GM23338 (cell line): Measurements from ENCODE around the gene RNF212B. TPM values are rescaled to one million over a fixed set of nuclear protein-coding genes. Genes with fewer than 3 reads are reported as not detected.

Experiments used
- ATAC-seq: fragments of 200-7000 bp; cut with Tn5 transposase; 3 replicates; pipeline ENCODE4 v1.9.1; 2020
- DNase-seq: peaks from one replicate; pipeline ENCODE4 v3.0.0-alpha.2; 2015; ENCODE audit warnings: low spot score
- H2AFZ ChIP-seq: fragments of 200-600 bp; sonication (generic); 2 replicates; pipeline ENCODE4 v1.8.0; 2016; ENCODE audit warnings: antibody characterized with exemption, mild to moderate bottlenecking, moderate library complexity
- H3F3A ChIP-seq: fragments of 200-600 bp; sonication (generic); replicated peaks from 2 replicates; pipeline ENCODE4 v1.8.0; 2017; ENCODE audit warnings: antibody characterized with exemption, mixed run types, low read depth
- H3K27ac ChIP-seq: fragments of 200-600 bp; sonication (generic); 2 replicates; pipeline ENCODE4 v1.6.1; 2016; ENCODE audit warnings: low read depth
- H3K27me3 ChIP-seq: fragments of 200-600 bp; sonication (generic); 2 replicates; pipeline ENCODE4 v1.8.0; 2016; ENCODE audit warnings: mild to moderate bottlenecking, mixed run types, moderate library complexity; ENCODE audit not compliant: insufficient read depth
- H3K36me3 ChIP-seq: fragments of 200-600 bp; sonication (generic); 2 replicates; pipeline ENCODE4 v1.8.0; 2016; ENCODE audit warnings: mild to moderate bottlenecking; ENCODE audit not compliant: insufficient read depth
- H3K4me1 ChIP-seq: fragments of 200-600 bp; sonication (generic); 2 replicates; pipeline ENCODE4 v1.8.0; 2016; ENCODE audit warnings: mild to moderate bottlenecking, moderate library complexity; ENCODE audit not compliant: insufficient read depth
- H3K4me2 ChIP-seq: fragments of 200-600 bp; sonication (generic); 2 replicates; pipeline ENCODE4 v1.7.1; 2017; ENCODE audit warnings: mixed run types
- H3K4me3 ChIP-seq: fragments of 200-600 bp; sonication (generic); 2 replicates; pipeline ENCODE4 v1.6.1; 2016; ENCODE audit warnings: mixed run types
- H3K79me2 ChIP-seq: fragments of 200-600 bp; sonication (generic); replicated peaks from 2 replicates; pipeline ENCODE4 v1.8.0; 2017; ENCODE audit warnings: mild to moderate bottlenecking; ENCODE audit not compliant: insufficient read depth
- H3K9me2 ChIP-seq: fragments of 200-600 bp; sonication (generic); 2 replicates; pipeline ENCODE4 v1.8.0; 2017; ENCODE audit not compliant: insufficient read depth
- H4K20me1 ChIP-seq: fragments of 200-600 bp; sonication (generic); replicated peaks from 2 replicates; pipeline ENCODE4 v1.8.0; 2017; ENCODE audit warnings: mild to moderate bottlenecking; ENCODE audit not compliant: insufficient read depth
- H3K27ac Mint-ChIP-seq: 2 replicates; pipeline ENCODE4 v1.8.0; 2020; ENCODE audit warnings: inconsistent platforms, mild to moderate bottlenecking, moderate library complexity, mixed read lengths
- H3K27me3 Mint-ChIP-seq: 3 replicates; pipeline ENCODE4 v1.8.0; 2022; ENCODE audit warnings: low read depth, mild to moderate bottlenecking, moderate library complexity, mixed read lengths, inconsistent platforms; ENCODE audit not compliant: insufficient read depth, poor library complexity
- H3K36me3 Mint-ChIP-seq: 3 replicates; pipeline ENCODE4 v1.8.0; 2021; ENCODE audit warnings: low read depth, mild to moderate bottlenecking, inconsistent platforms, moderate library complexity, mixed read lengths
- H3K4me1 Mint-ChIP-seq: 3 replicates; pipeline ENCODE4 v1.8.0; 2020; ENCODE audit warnings: mild to moderate bottlenecking, inconsistent platforms, mixed read lengths
- H3K4me3 Mint-ChIP-seq: 3 replicates; pipeline ENCODE4 v1.8.0; 2021; ENCODE audit warnings: moderate library complexity, mild to moderate bottlenecking, inconsistent platforms, mixed read lengths
- H3K9me3 Mint-ChIP-seq: 3 replicates; pipeline ENCODE4 v1.8.0; 2020; ENCODE audit warnings: moderate library complexity, mild to moderate bottlenecking, inconsistent platforms, mixed read lengths
- CREB1 ChIP-seq: fragments of 250-450 bp; sonication (Bioruptor Pico); IDR thresholded peaks from 2 replicates; pipeline ENCODE4 v1.5.0; 2020; ENCODE audit warnings: low read depth, mild to moderate bottlenecking, moderate library complexity
- CTCF ChIP-seq, 2 experiments: fragments of 200-600 bp in 1 of 2; sonication (generic) in 1 of 2; conservative IDR thresholded peaks; 2 replicates each; pipeline versions ENCODE4 v1.5.1 to v1.6.1; 2016 to 2017; ENCODE audit warnings: antibody characterized with exemption in 2 of 2, low read depth in 2 of 2, mild to moderate bottlenecking in 2 of 2, moderate library complexity in 1 of 2
- ETS1 ChIP-seq: IDR thresholded peaks from 2 replicates; pipeline ENCODE4 v1.6.1; 2016; ENCODE audit warnings: antibody characterized with exemption
- EZH2phosphoT487 ChIP-seq: fragments of 200-600 bp; sonication (generic); IDR thresholded peaks from one replicate; pipeline ENCODE4 v1.8.1; 2018; ENCODE audit warnings: antibody characterized with exemption; ENCODE audit not compliant: unreplicated experiment
- JUNB ChIP-seq: IDR thresholded peaks from one replicate; pipeline ENCODE4 v1.6.1; 2016; ENCODE audit warnings: antibody characterized with exemption; ENCODE audit not compliant: unreplicated experiment
- NANOG ChIP-seq: IDR thresholded peaks from 2 replicates; pipeline ENCODE4 v1.6.1; 2016; ENCODE audit warnings: antibody characterized with exemption, borderline replicate concordance
- REST ChIP-seq: IDR thresholded peaks from one replicate; pipeline ENCODE4 v1.6.1; 2018; ENCODE audit warnings: antibody characterized with exemption; ENCODE audit not compliant: unreplicated experiment
- ZNF331 ChIP-seq: fragments of 250-450 bp; sonication (Bioruptor Pico); IDR thresholded peaks from 2 replicates; pipeline ENCODE4 v1.5.0; 2020; ENCODE audit warnings: low read depth, mild to moderate bottlenecking, moderate library complexity
- polyA plus RNA-seq: library from polyadenylated mRNA; unstranded; fragments of >200 nt; fragmentation: Nextera tagmentation; extraction: Ambion mirVana; gene quantifications from 2 replicates; pipeline ENCODE4 v1.2.1, GENCODE V29; 2016
- total RNA-seq: library from RNA; depleted of rRNA; stranded (reverse); fragments of >200 nt; shearing (Covaris generic); gene quantifications from 2 replicates; pipeline ENCODE4 v1.2.3, GENCODE V29; 2014
- TF ChIP-seq, protein P1 (sequence below): fragments of 250-450 bp; sonication (Bioruptor Pico); IDR thresholded peaks from 2 replicates; pipeline ENCODE4 v1.5.0; 2020; ENCODE audit warnings: mild to moderate bottlenecking, moderate library complexity

The RNF212B gene
- total and polyA plus RNA-seq, 2 experiments from 2014 or later = not detected

DNA sequence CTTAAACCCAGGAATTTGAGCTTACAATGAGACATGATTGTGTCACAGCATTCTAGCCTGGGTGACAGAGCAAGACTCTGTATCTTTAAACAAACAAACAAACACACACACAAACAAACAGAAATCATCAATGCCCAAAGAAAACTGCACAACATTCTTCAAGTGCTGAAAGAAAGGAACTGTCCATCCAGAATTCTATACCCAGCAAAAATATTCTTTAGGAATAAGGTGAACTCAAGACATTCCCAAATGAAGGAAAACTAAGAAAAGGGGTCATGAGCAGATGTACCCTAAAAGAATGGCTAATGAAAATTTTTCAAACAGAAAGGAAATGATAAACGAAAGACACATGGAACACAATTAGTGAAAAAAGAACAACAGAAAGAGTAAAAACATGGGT is 22.3 kb upstream of the RNF212B start (continued):
- TF ChIP-seq CREB1 = no peak
- TF ChIP-seq, protein P1, sequence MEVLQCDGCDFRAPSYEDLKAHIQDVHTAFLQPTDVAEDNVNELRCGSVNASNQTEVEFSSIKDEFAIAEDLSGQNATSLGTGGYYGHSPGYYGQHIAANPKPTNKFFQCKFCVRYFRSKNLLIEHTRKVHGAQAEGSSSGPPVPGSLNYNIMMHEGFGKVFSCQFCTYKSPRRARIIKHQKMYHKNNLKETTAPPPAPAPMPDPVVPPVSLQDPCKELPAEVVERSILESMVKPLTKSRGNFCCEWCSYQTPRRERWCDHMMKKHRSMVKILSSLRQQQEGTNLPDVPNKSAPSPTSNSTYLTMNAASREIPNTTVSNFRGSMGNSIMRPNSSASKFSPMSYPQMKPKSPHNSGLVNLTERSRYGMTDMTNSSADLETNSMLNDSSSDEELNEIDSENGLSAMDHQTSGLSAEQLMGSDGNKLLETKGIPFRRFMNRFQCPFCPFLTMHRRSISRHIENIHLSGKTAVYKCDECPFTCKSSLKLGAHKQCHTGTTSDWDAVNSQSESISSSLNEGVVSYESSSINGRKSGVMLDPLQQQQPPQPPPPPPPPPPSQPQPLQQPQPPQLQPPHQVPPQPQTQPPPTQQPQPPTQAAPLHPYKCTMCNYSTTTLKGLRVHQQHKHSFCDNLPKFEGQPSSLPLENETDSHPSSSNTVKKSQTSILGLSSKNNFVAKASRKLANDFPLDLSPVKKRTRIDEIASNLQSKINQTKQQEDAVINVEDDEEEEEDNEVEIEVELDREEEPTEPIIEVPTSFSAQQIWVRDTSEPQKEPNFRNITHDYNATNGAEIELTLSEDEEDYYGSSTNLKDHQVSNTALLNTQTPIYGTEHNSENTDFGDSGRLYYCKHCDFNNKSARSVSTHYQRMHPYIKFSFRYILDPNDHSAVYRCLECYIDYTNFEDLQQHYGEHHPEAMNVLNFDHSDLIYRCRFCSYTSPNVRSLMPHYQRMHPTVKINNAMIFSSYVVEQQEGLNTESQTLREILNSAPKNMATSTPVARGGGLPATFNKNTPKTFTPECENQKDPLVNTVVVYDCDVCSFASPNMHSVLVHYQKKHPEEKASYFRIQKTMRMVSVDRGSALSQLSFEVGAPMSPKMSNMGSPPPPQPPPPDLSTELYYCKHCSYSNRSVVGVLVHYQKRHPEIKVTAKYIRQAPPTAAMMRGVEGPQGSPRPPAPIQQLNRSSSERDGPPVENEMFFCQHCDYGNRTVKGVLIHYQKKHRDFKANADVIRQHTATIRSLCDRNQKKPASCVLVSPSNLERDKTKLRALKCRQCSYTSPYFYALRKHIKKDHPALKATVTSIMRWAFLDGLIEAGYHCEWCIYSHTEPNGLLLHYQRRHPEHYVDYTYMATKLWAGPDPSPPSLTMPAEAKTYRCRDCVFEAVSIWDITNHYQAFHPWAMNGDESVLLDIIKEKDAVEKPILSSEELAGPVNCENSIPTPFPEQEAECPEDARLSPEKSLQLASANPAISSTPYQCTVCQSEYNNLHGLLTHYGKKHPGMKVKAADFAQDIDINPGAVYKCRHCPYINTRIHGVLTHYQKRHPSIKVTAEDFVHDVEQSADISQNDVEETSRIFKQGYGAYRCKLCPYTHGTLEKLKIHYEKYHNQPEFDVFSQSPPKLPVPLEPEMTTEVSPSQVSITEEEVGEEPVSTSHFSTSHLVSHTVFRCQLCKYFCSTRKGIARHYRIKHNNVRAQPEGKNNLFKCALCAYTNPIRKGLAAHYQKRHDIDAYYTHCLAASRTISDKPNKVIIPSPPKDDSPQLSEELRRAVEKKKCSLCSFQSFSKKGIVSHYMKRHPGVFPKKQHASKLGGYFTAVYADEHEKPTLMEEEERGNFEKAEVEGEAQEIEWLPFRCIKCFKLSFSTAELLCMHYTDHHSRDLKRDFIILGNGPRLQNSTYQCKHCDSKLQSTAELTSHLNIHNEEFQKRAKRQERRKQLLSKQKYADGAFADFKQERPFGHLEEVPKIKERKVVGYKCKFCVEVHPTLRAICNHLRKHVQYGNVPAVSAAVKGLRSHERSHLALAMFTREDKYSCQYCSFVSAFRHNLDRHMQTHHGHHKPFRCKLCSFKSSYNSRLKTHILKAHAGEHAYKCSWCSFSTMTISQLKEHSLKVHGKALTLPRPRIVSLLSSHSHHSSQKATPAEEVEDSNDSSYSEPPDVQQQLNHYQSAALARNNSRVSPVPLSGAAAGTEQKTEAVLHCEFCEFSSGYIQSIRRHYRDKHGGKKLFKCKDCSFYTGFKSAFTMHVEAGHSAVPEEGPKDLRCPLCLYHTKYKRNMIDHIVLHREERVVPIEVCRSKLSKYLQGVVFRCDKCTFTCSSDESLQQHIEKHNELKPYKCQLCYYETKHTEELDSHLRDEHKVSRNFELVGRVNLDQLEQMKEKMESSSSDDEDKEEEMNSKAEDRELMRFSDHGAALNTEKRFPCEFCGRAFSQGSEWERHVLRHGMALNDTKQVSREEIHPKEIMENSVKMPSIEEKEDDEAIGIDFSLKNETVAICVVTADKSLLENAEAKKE = no peak

DNA sequence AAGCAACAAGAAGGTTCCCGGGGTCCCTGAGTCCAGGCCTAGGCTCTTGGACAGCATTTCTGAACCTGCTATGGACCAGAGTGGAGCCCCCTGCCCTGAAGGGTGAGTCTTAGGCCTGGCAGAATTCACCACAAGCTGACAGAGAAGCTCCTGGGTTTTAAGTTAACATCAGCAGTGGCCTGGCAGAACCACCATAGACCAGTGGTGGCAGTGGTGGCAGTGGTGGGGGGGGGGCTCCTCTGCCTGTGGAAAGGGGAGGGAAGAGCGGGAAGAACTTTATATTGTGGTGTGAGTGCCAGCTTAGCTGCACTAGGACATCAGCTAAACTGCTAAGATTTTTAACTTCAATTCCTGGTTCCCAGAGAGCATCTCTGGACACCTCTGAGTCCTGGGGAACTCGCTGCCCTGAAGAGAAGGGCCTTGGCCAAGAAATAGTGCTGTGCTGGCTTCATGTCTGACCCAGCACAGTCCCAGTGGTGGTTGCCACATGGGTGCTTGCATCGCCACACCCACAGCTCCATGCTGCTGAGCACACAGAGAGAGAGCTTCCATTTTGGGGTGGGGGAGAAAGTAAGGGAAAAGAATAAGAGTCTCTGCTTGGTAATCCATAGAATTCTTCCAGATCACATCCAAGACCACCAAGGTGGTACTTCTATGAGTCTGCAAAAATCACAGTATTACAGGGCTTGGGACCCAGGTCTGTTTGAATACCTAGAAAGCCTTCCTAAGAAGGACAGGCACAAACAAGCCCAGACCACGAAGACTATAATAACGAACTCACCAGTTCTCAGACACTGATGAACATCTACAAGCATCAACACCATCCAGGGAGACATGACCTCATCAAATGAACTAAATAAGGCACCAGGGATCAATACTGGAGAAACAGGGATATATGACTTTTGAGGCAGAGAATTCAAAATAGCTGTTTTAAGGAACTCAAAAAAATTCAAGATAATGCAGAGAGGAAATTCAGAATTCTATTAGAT is 20.4 kb upstream of the RNF212B start:
- Mint-ChIP-seq H3K4me3 (no peak overlapping the region), H3K27ac (no peak overlapping the region), H3K9me3 (peaks cover 13% of the 10 kb centered on the region; the same call in 2 of the 3 replicates), H3K27me3 (no peaks in the 10 kb centered on the region), H3K36me3 (peaks cover 13% of the 10 kb centered on the region; the same call in 2 of the 3 replicates), H3K4me1 (peaks cover 19% of the 10 kb centered on the region)
- no peaks in the 10 kb centered on the region for H3F3A ChIP-seq
- H4K20me1 ChIP-seq = no peaks in the 10 kb centered on the region
- H3K79me2 ChIP-seq = no peaks in the 10 kb centered on the region
- H3K27ac ChIP-seq = no peak overlapping the region
- H2AFZ ChIP-seq = peak overlapping the region; percentile 80; the same call in 1 of the 2 replicates
- no peaks in the 10 kb centered on the region for H3K27me3 ChIP-seq
- no peaks in the 10 kb centered on the region; the same call in 1 of the 2 replicates for H3K36me3 ChIP-seq
- DNase-seq = peak; percentile 21
- H3K4me1 ChIP-seq = peaks cover 6% of the 10 kb centered on the region; the same call in 1 of the 2 replicates
- no peak overlapping the region for H3K4me3 ChIP-seq
- ATAC-seq = peak; percentile 53
- H3K4me2 ChIP-seq = no peak overlapping the region
- peaks cover 5% of the 10 kb centered on the region; the same call in 1 of the 2 replicates for H3K9me2 ChIP-seq
- TF ChIP-seq JUNB = no peak
- TF ChIP-seq ETS1 = no peak
- TF ChIP-seq REST = no peak
- no peak for TF ChIP-seq ZNF331 (CRISPR knock-in tag)
- TF ChIP-seq CREB1 = no peak
- TF ChIP-seq NANOG = no peak
- no peak; a peak in 1 of 4 replicates for TF ChIP-seq CTCF (conservative IDR thresholded peaks at IDR 0.05; ENCODE audit: low read depth in 2 of 2)
- TF ChIP-seq EZH2phosphoT487 = no peak
